ENCODE data around the gene CDK5RAP1. TPM values are rescaled to one million over a fixed set of nuclear protein-coding genes. Genes with fewer than 3 reads are reported as not detected.
A peak's percentile ranks its signal among the peaks of the same experiment; 100 is the strongest.

The CDK5RAP1 gene
- total and polyA plus RNA-seq, 2 donors (not counting 3 experiments of a cell fraction or from before 2014, with no cell fraction given): 30.8 to 36.5 TPM

GRCh38 chr20:33372993-33373441 is 28.3 kb downstream of the CDK5RAP1 start:
- H3K9ac ChIP-seq (replicated peaks; ENCODE audit: extremely low read depth, insufficient read depth, low read length): no peak overlapping the region
- no peak overlapping the region for H3K4me2 ChIP-seq (ENCODE audit: insufficient read depth, low read length)
- intact Hi-C loops (cut with micrococcal nuclease) (no loop called here), dilution Hi-C loops (cut with MboI; ENCODE audit: extremely low pct_ligation_motif_present, low sequenced_read_pairs) (no loop called here)
- H3K36me3 ChIP-seq (ENCODE audit: control insufficient read depth in 2 of 2, extremely low read depth in 1 of 2, insufficient read depth in 2 of 2, low read length in 2 of 2): peaks cover 0 to 10% of the 10 kb centered on the region in 2 experiments
- no peaks in the 10 kb centered on the region for H3K79me2 ChIP-seq (ENCODE audit: control insufficient read depth, insufficient read depth, low read length)
- BruUV-seq (replicated peaks): TSS peak; percentile 5
- H3K9me1 ChIP-seq (replicated peaks; ENCODE audit: control insufficient read depth, extremely low read depth, insufficient read depth, low read length): no peaks in the 10 kb centered on the region
- ChIA-PET POLR2A (no interaction called here), CTCF (interaction anchor here (0.9 kb wide), 1 partner anchor 8 kb away, joined by 3 read pairs; no protein-coding TSS in a partner anchor)
- no peak overlapping the region for H3K27ac ChIP-seq (ENCODE audit: insufficient read depth, low read depth, low read length)
- FAIRE-seq (no peak), DNase-seq (ENCODE audit: low read depth, low spot score) (no peak)
- H3K9me3 ChIP-seq (replicated peaks; ENCODE audit: control insufficient read depth, insufficient read depth, low read length): no peaks in the 10 kb centered on the region
- H3K4me1 ChIP-seq (ENCODE audit: control insufficient read depth, extremely low read depth, insufficient read depth, low read length): no peaks in the 10 kb centered on the region
- no peak overlapping the region for H3K4me3 ChIP-seq (replicated peaks in 1 of 3; ENCODE audit: insufficient read depth in 1 of 3, low read depth in 1 of 3, low read length in 3 of 3)
- TF ChIP-seq FOS (IDR thresholded peaks at IDR 0.05; ENCODE audit: borderline replicate concordance, insufficient read depth, low read length): no peak
- TF ChIP-seq GATA2 (IDR thresholded peaks at IDR 0.05; ENCODE audit: insufficient read depth, insufficient read length, low read depth, low read length): no peak
- no peak for TF ChIP-seq EZH2 (IDR thresholded peaks at IDR 0.05; ENCODE audit: borderline replicate concordance, low read depth, low read length, severe bottlenecking)
- no peak for TF ChIP-seq MYC (IDR thresholded peaks at IDR 0.05; ENCODE audit: low read depth, low read length)
- no peak for TF ChIP-seq MAX (IDR thresholded peaks at IDR 0.05; ENCODE audit: insufficient read depth, insufficient read length)
- TF ChIP-seq POLR2AphosphoS5 (IDR thresholded peaks at IDR 0.05; ENCODE audit: insufficient read depth, low read depth, low read length): no peak
- TF ChIP-seq CTCF (IDR thresholded peaks at IDR 0.05; ENCODE audit: extremely low read depth in 1 of 2, insufficient read depth in 1 of 2, low read depth in 1 of 2, low read length in 2 of 2): no peak
- TF ChIP-seq JUN (IDR thresholded peaks at IDR 0.05; ENCODE audit: borderline replicate concordance, insufficient read depth, insufficient read length, low read depth): no peak
- TF ChIP-seq POLR2A (IDR thresholded peaks at IDR 0.05; ENCODE audit: low read depth, low read length): no peak
- no peaks in the 10 kb centered on the region for H3K27me3 ChIP-seq (ENCODE audit: control insufficient read depth in 2 of 2, insufficient read depth in 2 of 2, low read length in 2 of 2)
- no peaks in the 10 kb centered on the region for H4K20me1 ChIP-seq (replicated peaks; ENCODE audit: control insufficient read depth, extremely low read depth, insufficient read depth, low read length)
- no peak overlapping the region for H2AFZ ChIP-seq (ENCODE audit: low read depth, low read length)

All from endothelial cell of umbilical vein (primary cell).